Activated T-cell treated with anti-CD3 and anti-CD28 coated beads for 48 hours (primary cell): ENCODE measurements around the gene TYROBP.
"Not testable (repeated sequence)": the region's sequence is repeated elsewhere in the genome, so short reads cannot be mapped to it uniquely, and the experiment has no call there.

ENCODE experiments used
- DNase-seq: peaks from one replicate; pipeline ENCODE4 v3.0.0-alpha.2; 2020; ENCODE audit warnings: low read depth

Gene TYROBP

GRCh38 chr19:35908010-35908441 lies at the start of gene TYROBP:
TSS of gene TYROBP (minus strand) at chr19:35908295. CDS start at chr19:35908228, 67 bp downstream.
- DNase-seq: no peak

- DNase-seq: not testable (repeated sequence)
These were observed 49.3 kb upstream of the TYROBP start for GRCh38 chr19:35957411-35957810.

DNA sequence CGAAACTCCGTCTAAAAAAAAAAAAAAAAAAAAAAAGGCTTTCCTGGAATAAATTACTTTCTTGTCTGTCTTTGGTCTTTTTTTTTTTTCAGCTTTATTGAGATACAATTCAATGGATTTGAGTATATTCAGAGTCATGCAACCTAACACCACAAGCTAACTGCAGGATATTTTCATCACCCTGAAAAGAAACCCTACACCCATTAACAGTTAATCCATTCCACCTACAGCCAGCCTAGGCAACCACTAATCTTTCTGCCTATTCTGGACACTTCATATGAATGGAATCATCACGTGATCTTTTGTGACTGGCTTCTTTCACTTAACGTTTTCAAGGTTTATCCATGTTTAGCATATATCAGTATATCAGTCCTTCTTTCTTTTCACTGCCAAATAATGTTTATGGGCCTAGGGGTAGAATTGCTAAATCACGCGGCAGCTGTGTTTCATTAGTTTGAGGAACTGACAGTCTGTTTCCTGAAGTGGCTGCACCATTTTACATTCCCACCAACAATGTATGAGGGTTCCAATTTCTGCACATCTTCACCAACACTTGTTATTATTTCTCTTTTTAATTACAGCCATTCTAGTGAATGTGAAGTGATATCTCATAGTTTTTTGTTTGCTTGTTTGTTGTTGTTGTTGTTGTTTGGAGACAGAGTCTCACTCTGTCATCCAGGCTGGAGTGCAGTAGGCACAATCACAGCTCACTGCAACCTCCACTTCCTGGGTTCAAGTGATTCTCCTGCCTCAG lies 48.0 kb upstream of the TYROBP start:
- DNase-seq: no peak

GRCh38 chr19:35949131-35949530 lies 41.0 kb upstream of the TYROBP start:
- DNase-seq: no peak

GRCh38 chr19:35946203-35946602 lies 38.1 kb upstream of the TYROBP start:
- no peak for DNase-seq

DNA sequence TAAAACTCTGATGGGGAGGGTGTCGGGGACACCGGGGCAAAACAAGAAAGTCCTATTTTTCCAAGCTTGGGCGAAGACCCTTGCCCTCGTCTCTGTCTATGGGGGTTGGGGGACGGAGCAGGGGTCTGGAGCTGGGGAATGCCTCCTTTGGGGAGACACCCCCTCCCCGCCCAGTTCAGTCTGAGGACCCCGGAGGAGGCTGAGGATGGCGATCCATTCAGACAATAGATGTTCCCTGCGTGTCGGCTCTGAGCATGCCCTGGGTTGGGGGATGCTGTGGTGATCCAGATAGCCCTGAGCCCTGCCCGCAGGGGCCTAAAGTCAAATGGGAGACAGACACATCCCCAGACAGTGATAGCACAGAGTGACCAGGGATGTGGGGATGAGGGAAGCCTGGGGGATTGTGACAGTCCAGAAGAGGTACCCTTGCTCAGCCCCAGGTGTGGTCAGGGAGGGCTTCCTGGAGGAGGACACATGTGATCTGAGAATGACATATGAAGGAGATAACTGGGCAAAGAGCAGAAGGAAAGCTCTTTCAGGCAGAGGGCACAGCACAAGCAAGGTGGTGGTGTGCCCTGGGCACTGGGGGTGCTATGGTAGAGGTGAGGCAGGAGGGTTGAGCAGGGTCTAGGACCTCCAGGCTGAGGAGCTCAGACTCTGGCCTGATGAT lies 37.2 kb upstream of the TYROBP start:
- no peak for DNase-seq

- DNase-seq: no peak
These were observed 36.5 kb upstream of the TYROBP start for GRCh38 chr19:35944556-35944955.

GRCh38 chr19:35943321-35944301 lies 35.5 kb upstream of the TYROBP start:
- no peak for DNase-seq

GRCh38 chr19:35942235-35942634 lies 34.1 kb upstream of the TYROBP start:
- no peak for DNase-seq

- no peak for DNase-seq
These were observed 32.7 kb upstream of the TYROBP start for GRCh38 chr19:35940839-35941238.

- no peak for DNase-seq
These were observed 32.1 kb upstream of the TYROBP start for GRCh38 chr19:35940078-35940775.

DNA sequence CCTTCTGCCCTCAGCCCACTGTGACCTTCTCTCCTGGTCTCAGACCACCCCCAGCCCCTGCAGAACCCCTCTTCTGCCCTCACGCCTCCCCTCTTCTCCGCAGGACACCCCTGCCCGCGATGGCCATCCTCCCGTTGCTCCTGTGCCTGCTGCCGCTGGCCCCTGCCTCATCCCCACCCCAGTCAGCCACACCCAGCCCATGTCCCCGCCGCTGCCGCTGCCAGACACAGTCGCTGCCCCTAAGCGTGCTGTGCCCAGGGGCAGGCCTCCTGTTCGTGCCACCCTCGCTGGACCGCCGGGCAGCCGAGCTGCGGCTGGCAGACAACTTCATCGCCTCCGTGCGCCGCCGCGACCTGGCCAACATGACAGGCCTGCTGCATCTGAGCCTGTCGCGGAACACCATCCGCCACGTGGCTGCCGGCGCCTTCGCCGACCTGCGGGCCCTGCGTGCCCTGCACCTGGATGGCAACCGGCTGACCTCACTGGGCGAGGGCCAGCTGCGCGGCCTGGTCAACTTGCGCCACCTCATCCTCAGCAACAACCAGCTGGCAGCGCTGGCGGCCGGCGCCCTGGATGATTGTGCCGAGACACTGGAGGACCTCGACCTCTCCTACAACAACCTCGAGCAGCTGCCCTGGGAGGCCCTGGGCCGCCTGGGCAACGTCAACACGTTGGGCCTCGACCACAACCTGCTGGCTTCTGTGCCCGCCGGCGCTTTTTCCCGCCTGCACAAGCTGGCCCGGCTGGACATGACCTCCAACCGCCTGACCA lies 31.4 kb upstream of the TYROBP start:
- DNase-seq: no peak

DNA sequence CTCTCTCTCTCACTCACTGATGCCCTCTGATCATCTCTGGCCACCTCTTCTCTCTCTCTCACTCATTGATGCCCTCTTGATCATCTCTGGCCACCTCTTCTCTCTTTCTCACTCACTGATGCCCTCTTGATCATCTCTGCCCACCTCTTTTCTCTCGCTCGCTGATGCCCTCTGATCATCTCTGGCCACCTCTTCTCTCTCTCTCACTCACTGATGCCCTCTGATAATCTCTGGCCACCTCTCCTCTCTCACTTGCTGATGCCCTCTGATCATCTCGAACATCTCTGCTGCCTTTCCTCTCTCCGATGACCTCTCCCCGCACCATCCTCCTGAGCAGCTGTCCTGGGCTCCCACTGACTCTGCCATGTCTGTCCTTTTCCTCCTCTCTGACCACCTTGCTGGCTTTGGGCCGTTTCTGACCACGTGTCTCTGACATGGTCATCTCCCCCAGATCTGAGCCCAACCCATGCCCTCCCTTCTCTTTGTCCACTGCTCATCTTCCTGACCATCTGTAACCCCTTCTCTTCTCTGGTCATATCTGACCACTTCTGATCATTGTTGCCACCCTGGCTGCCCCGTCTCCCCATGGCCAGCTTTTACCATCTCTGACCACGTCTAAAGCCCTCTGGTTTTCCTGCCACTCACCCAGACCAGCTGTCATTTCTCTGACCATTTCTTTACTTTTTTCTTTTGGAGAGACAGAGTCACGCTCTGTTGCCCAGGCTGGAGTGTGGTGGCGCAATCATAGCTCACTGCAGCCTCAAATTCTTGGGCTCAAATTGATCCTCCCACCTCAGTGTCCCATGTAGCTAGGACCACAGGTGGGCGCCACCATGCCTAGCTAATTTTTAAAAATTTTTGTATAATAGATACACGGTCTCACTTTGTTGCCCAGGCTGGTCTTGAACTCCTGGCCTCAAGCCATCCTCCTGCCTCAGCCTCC lies 30.5 kb upstream of the TYROBP start:
- DNase-seq: no peak

DNA sequence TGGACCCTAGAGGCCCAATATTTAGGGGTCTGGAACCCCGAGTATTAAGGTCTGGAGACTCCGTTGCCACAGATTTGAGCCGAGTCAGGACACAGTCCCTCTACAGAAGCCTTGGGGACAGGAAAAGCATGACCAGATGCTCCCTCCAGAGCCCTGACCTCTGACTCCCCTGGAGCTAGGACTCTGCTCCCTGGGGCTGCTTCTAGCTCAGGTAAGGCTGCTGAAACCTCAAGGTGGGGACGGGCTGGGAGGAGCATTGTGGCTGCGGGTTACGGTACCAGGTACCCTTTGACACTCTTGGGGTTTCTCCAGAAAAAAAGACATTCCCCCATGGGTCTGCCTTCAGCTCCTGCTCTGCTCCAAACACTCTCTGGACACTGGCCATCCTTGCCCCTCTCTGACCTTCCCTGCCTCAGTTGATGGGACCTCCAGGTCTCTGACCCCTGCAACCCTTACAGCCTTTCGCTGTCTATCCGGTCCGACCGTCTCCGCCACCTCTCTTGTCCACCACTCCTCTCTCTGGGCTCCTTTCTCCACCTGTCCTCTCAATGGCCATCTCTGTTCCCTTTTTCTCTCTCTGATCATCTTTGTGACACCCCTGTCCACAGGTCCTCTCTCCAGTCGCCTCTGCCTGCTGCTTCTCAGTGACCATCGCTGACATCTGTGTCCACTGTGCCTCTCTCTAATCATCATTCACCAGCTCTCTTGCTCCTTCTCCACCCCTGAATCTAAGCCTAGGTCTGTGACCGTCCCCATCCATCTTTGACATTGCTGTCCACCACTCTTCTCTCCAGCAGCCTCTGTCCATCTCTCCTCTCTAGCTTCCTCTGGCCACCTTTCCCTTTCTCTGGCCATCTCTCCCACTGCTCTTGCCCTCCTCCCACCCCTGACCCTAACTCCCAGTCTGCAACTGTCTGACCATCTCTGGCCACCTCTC lies 29.5 kb upstream of the TYROBP start:
- no peak for DNase-seq

DNA sequence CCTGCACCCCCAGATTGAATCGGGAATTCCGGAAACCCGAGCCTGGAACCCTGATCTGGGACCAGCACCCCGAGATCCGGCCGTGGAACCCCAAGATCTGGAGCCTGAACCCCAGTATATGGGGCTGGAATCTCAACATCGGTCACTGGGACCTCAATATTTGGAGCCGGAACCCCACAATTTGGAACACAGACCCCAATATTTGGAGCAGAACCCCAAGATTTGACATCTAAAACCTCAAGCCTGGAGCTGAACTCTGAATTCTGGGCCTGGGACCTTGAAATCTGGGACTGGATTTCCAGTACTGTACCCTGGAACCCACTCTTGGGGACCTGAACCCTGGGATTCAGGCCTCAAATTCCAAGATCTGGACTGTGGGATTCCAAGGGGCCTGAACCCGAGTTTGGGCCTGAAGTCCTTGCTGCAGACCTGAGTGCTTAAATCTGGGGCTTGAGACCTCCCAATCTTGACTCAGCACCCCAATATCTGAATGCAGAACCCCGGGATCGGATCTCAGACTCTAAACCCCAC lies 28.7 kb upstream of the TYROBP start:
- no peak for DNase-seq

GRCh38 chr19:35935911-35936737 lies 28.0 kb upstream of the TYROBP start, which contains the start of gene LRFN3:
TSS of gene LRFN3 (plus strand) at chr19:35936374. CDS start at chr19:35939426, 3,052 bp downstream.
- DNase-seq: peak; percentile 66

DNA sequence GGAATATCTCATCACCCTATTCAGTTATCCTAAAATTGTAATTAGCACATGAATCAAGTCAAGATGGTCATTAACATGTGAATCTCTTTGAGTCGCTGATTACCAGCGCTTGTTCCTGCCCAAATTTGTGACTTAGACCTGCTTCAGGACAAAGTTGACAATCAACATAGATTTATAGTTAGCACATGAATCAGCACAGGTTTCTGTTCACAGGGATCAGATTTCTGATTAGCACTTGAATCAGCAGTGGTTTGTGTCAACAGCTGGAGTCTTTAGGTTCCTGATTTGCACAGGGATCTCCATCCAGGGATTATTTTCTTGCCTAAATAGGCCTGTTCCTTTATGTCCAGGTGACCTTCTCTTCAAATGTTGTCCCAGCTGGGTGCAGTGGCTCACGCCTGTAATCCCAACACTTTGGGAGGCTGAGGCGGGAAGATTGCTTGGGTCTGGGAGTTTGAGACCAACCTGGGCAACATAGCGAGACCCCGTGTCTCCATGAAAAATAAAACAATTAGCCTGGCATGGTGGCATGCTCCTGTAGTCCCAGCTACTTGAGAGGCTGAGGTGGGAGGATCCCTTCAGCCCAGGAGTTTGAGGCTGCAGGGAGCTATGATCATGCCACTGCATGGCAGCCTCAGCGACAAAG lies 24.3 kb upstream of the TYROBP start:
- no peak for DNase-seq
